Left colon (tissue), 2 donors: ENCODE results near the gene FRZB. TPM values are rescaled to one million over a fixed set of nuclear protein-coding genes. Genes with fewer than 3 reads are reported as not detected.

Source experiments
- ATAC-seq: fragments of 200-7000 bp; cut with Tn5 transposase; one replicate; pipeline ENCODE4 v1.9.1; 2020; ENCODE audit warnings: mild to moderate bottlenecking, moderate library complexity
- DNase-seq, 2 donors: peaks; one replicate each; pipeline ENCODE4 v3.0.0-alpha.2; 2020
- intact Hi-C, 2 donors: fragments of 100-400 bp; cut with DNase I in 1 of 2; cut with micrococcal nuclease in 1 of 2; formaldehyde crosslinking; loops; one replicate each; pipeline versions ENCODE4 v1.11.2 to v1.14.0; 2022; cut with DNase I, micrococcal nuclease
- total RNA-seq, 2 donors: library from RNA; stranded (reverse); fragmentation: NEBNext Ultra II Directional; extraction: Animal tissue kit (Norgen Biotek cat#: 25700); gene quantifications; one replicate each; pipeline ENCODE4 v1.2.1, GENCODE V29; 2021
- donor health status: DM: no; HTN: no; CAD: no.
- donor health status: DM: yes; HTN: yes; CAD: no.

FRZB gene
- total RNA-seq, 2 donors from 2014 or later: 15.2 to 20.5 TPM

DNA sequence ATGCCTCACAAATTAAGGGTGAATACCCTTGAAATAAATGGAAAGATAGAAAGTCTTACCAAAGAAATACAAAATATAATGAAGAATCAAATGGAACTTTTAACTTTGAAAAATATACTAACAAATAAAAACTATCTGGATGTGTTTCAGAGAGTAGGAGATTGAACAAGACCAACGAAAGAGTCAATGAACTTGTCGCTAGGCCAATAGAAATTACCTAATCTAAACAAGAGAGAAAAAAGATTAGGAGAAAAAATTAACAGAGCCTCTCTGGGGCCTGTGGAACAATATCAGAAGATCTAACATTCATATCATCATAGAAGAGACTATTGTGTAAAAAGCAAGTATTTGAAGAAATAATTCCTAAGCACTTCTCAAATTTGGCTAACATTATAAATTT, 11.1 kb downstream of the FRZB start:
- intact Hi-C loops: no loop called here
- DNase-seq: no peak
- ATAC-seq: no peak

DNA sequence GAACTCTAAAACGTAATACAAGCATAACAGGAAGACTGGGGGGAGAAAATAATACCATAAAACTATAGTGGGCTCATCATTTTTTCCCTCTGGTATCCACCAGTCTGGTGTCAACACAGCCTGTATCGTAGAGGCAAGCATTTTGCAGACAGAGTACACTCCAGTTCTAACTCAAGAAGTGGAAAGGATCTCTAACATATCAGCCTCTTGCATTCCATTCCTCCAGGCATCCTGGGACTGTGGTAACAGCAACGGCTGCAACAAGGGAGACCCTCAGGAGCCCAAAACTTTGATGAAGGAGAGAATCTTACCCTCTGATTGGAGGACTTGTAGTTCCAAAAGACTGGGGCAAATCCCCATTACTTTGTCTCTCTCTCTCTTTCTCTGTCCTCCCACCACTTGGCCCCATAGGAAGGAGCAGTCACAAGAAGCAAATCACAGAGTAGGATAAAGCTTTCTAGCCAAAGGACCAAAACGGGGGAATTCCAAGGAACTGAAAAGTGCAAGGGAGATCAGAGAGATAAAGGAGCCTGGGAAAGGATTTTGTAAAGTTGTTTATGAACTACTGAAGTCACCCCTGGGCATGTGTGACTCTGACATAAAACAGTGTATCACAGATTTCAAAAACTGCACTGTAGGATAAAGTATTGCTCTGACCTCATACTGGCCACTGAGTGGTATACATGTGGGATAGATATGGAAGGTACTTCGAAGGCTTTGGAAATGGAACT, 11.9 kb downstream of the FRZB start:
- intact Hi-C loops: no loop called here
- ATAC-seq (no peak), DNase-seq (no peak)

DNA sequence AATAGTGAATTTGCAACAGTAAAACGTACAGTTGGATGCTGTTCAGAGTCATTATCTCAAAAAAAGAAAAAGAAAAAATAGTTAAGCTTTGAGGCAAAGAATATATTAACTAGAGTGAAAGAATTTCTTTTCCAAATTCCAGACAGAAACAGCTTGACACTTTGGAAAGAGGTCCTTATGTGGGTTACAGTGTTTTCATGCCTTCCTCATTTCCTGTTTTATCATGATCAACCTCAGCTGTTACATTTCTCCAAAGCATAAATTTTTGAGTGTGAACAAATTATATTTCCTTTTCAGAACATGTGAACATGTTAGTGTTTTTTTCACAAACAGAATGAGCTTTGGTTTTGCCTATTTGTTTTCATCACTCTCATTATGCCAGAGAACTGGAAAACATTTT, 13.6 kb downstream of the FRZB start:
- DNase-seq: no peak
- intact Hi-C loops: no loop called here
- ATAC-seq: no peak

DNA sequence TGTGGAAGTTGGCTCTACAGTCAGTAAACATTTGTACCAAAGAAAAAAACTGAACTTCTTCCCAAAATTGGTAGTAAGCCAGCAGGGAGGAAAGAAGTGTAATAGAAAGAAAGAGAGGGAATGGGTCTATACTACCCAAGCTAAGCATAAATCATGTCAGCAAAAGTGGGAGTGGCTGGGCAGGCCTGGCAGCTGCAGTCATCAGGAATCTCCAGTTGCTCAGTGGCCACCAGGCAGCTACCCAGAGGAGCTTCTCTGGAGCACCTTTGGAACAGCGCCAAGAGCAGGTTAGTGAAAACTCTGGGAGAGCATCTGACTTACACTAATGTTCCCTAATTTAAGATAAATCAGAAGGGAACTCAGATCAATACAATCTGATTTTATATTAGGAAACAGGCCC, 14.3 kb downstream of the FRZB start:
- intact Hi-C loops: no loop called here
- DNase-seq (no peak), ATAC-seq (no peak)

DNA sequence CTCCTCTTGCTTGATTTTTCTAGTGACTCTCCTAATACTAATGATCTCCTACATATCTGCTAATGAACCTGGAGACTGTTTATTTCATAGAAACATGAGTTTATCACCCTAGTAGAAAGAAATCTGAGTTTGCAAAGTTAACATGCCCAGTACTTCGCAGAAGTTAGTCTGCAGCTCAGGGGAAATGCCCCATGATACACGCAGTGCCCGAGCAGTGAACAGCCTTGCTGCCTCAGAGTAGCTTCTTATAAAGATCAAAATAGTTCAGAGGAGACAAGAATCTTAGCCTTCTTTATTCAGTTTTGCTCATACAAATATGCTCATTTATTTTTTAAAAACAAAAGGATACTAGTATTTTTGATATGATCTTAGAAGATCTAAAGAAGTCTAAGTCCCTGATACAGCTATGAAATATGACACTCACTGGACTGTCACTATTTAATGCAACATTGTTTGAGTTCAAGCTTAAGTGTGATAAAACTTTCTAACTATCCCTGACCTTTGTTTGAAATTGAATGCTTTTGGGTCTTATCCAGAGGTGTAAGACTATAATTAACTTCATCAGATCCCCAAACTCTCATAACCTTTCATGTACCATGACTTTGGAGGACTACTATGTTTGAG, 20.5 kb downstream of the FRZB start:
- ATAC-seq: no peak
- no peak for DNase-seq
- intact Hi-C loops: no loop called here

DNA sequence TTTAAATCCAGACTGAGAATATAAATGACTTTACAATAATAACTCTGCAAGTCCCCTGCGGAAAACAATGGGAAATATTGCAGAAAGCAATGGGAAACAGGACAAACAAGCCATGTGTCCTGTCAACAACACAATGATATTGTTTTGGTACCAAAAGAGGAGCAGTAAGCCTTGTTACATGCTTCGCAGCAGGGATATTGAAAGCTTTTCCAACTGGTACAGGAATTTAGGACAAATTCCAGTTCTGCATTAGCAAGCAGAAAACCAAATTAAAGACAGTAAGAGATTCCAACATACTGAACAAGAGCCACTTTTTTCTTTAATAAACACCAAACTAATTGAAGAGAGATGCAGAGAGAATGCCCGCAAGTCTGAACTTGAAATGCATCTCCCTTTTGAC, 30.0 kb downstream of the FRZB start:
- ATAC-seq: no peak
- intact Hi-C loops: no loop called here

DNA sequence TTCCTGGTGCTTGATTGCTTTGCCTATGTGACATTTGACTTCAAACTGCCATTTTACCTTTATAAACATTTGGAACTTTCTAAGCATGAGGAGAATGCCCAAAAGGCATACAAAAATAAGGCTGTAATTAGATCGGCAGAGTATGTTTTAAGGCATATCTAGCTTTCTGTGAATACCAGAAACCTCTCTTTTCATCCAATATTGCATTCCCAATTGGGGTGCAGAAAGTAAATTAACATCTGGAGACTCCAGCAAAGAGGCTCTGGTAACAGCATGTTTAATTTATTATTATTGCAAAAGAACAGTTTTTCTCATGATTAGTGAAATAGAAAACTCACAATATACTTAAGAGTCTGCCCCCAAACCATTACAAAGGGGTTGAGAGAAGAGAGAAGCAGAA, 32.1 kb downstream of the FRZB start:
- ATAC-seq (no peak), DNase-seq (no peak)
- intact Hi-C loops: no loop called here

More for the DNA sequence above, 30.0 kb downstream of the FRZB start:
- DNase-seq: no peak

DNA sequence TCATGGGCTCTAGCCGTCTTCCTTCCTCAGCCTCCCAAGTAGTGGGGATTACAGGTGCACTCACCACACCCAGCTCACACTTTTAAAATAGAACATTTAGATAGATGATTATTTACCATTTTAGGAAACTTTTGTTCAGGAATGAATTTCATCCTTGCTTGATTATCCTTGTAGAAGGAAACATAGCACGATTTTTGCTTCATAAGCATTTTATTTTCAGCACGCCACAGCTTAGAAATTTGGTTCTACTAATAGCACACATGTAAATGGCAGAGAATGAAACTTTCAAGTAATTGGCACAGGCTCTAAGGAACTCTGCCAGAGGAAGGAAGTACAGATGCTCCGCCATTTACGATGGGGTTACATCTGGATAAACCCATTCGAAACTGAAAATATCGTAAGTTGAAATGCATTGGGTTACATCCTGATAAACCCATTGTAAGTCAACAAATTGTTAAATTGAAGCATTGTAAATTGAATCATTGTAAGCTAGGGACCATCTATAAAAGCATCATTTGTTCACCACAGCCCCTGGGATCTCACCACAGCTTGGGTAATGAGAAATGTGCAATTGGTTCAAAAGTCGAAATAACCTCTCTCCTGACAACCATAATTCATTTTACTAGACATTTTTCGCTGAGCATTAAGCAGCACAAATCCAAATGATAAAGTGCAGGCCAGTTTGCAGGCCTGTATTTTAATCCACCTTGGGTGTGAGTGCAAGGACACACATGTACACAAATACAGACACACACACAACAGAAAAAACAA, 33.2 kb downstream of the FRZB start:
- intact Hi-C loops: no loop called here
- no peak for DNase-seq
- no peak for ATAC-seq

DNA sequence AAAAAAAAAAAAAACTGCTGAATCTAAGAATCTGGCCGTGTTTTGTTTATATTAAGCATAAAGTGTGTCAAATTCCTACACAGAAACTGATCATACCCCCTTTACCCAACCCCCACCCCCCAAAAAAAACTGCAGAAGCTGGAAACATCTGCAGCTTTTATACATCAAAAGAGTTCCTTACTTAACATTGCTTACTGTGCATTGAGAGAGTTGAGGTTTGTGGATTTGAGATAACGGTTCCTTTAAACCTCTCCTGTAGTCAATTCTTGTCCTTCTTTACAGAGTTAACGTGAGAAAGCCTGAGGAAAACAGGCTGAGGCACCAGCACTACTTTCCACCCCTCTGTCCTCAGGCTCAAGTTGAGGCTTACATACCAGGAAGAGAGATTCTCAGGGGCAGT, 34.5 kb downstream of the FRZB start:
- no peak for DNase-seq
- intact Hi-C loops: no loop called here
- ATAC-seq: no peak

DNA sequence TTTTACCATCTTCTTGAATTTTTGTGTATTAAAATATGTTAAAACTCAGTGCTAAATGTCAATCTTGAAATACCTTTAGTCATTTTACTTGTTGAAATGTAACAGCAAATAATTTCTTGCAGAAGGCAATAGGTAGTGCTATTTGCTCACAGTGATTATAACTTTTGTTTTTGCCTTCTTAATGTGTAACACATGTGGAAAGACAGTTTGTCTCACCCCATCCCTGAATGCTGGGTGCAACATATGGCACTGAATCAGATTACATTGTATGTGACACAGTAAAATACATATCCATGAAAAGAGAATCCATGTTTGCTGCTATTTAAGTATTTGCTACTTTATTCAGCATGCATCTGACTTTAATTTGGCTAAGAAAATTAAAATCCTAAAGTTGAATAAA, 35.3 kb downstream of the FRZB start:
- ATAC-seq (no peak), DNase-seq (no peak)
- intact Hi-C loops: no loop called here

DNA sequence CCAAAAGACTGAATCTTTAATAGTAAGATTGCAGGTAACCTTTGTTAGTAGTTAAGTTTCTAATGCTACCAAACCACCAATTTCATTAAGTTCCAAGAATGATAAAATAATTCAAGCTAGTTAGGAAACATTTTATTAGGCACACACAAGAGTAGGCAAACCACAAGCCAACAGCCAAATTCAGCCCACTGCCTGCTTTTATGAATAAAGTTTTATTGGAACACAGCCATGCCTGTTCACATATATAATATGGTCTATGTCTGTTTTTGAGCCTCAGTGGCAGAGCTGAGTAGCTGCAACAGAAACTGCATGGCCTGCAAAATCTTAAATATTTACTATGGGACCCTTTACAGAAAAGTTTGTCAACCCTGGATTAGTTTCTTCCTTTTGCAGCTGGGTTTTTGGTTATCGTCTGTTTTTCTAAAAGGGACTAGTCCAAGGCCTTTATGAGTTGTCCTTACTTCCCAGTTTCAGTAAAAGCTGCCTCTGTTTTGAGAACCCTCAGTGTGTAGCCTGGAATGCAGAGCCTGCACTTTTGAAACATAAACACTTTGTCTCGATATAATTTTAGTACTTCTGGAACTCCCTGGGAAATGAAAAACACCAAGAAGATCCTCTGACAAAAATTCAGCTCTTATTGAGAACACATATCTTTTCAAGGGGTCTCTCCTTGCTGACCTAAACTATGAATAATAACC, 39.1 kb downstream of the FRZB start:
- intact Hi-C loops: no loop called here
- DNase-seq: no peak
- ATAC-seq: no peak

DNA sequence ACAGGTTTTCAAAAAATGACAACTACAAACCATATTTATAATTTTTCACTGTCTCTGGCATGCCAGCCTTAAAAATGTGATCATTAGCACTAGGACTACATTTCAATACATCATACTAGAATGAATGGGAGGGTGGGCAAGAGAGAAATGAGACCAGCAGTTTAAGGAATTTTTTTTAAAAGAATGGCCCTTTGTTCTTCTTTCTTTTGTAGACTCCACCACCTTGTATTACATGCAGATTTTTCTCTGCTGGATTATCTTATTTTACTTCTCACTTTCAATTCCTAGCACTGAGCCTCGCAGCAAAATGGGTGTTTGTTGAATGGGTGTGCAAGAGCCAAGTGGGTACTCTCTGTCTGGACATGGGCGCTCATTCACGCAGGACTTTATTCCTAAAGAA, 39.9 kb downstream of the FRZB start:
- intact Hi-C loops: no loop called here
- no peak for DNase-seq
- ATAC-seq: no peak

DNA sequence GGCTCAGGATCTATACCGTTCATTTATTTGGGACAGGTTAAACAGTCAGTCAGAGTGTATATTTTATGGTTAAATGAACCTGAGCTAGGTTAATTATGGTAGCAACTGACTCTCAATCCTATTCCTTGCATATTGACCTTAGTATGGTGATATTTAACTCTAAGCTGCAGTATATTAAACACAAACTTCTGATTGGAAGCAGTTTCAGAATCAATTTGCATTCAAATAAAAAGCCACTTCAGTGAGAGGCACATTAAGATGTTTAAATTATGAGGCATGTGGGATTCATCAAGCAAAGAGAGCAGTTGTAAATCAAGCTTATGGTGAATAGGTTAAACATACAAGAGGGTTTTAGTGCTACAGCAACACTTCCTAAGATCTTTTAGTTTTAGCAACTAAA, 40.4 kb downstream of the FRZB start:
- ATAC-seq (peak; percentile 58), DNase-seq (no peak)
- intact Hi-C loops: no loop called here

DNA sequence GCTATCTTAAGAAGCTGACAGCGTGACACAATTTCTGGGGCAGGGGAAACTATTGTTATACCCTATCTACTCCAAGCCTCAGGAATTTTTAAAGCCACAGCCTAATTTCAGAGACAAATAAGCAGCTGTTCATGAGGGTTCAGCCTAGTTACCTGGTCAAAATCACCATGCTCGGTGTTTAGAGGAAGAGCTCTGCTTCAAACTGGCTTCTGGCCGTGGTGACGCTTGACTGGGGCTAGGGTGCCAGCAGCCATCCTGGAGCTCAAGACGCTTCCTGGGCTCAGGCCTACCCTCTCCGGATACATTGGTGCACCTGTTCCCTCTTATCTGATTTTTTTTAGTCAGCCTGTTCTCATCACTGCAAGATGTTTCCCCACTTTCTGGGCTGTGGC, 41.7 kb downstream of the FRZB start:
- intact Hi-C loops: no loop called here
- ATAC-seq (peak; percentile 44), DNase-seq (no peak)

DNA sequence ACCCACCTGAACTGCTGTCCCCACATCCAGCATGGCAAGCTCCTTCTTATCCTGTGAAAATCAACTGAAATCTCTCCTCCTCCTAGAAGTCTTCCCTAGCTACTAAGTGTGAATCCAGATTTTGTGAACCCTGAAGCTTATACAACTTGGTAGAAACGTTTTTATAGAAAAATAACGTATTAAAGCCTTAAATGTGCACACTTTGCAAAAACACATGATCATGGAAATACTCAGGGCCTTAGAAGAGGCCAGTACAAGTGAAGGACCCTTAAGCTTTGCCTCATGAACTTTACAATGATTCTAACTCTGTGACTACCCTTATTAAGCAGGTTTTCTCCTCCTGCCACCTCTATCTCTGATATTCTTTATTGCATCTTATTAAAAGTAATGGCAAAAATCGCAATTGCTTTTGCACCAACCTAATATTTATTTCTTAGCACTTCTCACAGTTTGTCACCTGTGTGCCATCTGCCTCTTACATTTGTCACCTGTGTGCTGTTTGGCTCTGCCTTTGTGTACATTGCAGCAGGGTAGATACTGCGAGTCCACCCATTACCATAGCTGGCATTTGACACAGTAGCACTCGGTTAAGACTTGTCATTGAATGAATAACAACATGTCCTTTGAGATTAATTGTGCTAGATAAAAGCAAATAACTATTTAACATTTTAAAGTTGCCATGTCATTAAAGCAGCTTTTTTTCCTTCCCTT, 42.2 kb downstream of the FRZB start:
- ATAC-seq: peak; percentile 95

DNA sequence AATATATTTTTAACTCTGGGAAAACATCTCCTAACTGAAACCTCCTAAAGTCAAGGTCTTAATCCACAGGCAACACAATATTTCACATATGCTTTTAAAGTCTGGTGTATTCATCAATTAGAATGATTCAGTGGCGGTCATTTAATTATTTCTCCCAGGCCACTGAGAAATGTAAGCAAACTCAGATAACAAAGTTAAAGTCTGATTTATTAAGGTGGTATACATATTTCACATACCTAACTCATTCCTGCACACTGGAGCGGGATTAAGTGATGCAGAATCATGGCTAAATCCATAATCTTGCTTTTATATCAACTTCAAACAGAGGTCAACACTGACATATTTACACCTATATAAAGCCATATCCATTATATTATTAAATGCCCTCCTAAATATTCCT, 43.7 kb downstream of the FRZB start:
- intact Hi-C loops: no loop called here
- ATAC-seq (no peak), DNase-seq (no peak)

More for the DNA sequence above, 42.2 kb downstream of the FRZB start:
- peak; percentile 17 to 26 for DNase-seq
- intact Hi-C loops: no loop called here

DNA sequence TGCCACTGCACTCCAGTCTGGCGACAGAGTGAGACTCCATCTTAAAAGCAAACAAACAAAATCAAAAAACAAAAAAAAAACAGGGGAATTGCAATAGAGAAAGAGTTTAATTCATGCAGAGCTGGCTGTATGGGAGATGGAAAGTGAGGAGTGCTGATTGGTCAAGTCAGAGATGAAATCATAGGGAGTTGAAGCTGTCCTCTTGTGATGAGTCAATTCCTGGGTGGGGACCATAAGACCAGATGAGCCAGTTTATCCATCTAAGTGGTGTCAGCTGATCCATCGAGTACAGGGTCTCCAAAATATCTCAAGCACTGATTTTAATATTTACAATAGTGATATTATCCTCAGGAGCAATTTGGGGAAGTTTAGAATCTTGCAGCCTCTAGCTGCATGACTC, 45.3 kb downstream of the FRZB start:
- no peak for DNase-seq
- ATAC-seq: no peak
- intact Hi-C loops: no loop called here

DNA sequence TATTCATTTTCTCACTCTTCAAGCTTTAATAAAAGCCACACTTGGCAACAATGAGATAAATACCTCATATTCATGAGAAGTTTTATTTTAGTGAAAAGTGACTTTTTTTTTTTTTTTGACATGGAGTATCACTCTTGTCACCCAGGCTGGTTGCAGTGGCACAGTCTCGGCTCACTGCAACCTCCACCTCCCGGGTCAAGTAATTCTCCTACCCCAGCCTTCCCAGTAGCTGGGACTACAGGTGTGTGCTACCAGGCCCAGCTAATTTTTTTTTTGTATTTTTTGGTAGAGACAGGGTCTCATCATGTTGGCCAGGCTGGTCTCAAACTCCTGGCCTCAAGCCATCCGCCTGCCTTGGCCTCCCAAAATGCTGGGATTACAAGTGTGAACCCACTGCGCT, 47.0 kb downstream of the FRZB start:
- DNase-seq: no peak
- ATAC-seq: no peak
- intact Hi-C loops: no loop called here

DNA sequence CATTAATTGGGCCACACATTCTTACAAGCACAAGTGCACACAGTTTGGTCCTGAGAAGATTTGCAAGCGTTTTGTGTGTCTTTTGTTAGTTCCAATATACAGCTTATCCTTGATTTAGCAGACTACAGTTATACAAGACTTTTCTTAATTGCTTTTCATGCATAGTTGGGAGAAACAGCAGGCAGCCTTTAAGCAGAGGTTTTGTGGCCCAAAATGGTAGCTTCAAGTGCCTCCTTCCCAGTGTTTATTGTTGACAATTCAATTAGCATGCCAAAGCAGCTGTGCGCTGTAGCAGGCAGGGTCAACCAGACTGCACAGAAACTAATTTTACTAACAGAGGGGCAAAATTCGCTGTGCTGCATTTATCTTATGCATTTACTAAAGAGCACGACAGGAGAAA, 47.5 kb downstream of the FRZB start:
- ATAC-seq (no peak), DNase-seq (no peak)
- intact Hi-C loops: no loop called here
